Choroid plexus epithelial cell (primary cell): ENCODE results near the gene CD274.

ENCODE experiments used
- DNase-seq: peaks from one replicate; pipeline ENCODE4 v3.0.0-alpha.2; 2010; ENCODE audit warnings: low read depth
- H3K4me3 ChIP-seq: 2 replicates; pipeline ENCODE4 v1.5.1; 2011; ENCODE audit warnings: low read depth, mild to moderate bottlenecking, control low read depth, low read length, moderate library complexity
- TF ChIP-seq, protein P1 (sequence below): conservative IDR thresholded peaks from 2 replicates; pipeline ENCODE4 v1.5.1; 2011; ENCODE audit warnings: low read depth, mild to moderate bottlenecking, control low read depth, inconsistent platforms, low read length, moderate library complexity

CD274 gene

DNA sequence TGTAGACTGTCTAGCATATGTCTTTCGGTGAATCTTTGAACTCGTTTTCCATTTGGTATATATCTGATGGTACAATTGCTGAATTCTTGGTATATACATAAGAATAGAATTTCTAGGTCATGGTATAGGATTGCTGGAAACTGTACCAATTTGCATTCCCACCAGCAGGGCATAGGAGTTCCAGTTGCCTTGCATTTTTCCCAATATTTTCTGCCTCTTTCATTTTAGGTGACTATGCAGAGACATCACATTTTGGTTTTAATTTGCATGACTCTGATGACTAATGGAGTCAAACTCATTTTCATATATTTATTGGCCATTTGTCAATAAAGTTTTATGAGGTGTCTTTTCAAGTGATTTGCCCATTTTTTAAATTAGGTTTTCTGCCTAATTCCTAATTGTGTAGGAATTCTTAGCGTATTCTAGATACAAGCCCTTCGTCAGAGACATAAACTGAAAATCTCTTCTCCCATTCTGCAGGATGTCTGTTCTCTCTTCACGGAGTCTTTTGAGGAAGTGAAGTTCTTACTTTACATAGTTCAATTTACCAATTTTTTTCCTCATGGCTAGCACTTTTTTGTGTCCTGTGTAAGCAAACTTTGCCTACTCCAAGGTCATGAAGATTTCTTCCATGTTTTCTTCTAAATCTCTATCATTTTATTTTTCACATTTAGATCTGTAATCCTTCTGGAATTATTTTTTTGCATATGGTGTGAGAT is 31.1 kb downstream of the CD274 start:
- TF ChIP-seq, protein P1, sequence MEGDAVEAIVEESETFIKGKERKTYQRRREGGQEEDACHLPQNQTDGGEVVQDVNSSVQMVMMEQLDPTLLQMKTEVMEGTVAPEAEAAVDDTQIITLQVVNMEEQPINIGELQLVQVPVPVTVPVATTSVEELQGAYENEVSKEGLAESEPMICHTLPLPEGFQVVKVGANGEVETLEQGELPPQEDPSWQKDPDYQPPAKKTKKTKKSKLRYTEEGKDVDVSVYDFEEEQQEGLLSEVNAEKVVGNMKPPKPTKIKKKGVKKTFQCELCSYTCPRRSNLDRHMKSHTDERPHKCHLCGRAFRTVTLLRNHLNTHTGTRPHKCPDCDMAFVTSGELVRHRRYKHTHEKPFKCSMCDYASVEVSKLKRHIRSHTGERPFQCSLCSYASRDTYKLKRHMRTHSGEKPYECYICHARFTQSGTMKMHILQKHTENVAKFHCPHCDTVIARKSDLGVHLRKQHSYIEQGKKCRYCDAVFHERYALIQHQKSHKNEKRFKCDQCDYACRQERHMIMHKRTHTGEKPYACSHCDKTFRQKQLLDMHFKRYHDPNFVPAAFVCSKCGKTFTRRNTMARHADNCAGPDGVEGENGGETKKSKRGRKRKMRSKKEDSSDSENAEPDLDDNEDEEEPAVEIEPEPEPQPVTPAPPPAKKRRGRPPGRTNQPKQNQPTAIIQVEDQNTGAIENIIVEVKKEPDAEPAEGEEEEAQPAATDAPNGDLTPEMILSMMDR: peak; percentile 39
- no peak overlapping the region for H3K4me3 ChIP-seq
- DNase-seq: no peak

DNA sequence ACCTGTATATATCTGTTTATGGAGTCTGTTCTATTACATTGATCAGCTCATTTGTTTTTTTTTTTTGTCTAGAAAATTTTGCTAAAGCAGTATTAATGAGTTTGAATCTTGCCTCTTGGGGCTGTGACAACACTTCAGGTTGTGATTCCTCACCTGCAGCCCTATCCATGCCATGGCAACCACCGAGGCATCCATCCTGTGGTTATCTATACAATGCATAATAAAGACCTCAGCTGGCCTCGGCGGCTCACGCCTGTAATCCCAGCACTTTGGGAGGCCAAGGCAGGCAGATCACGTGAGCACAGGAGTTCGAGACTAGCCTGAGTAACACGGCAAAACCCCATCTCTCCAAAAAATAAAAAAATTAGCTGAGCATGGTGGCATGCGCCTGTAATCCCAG is 31.9 kb downstream of the CD274 start:
- DNase-seq: no peak
- TF ChIP-seq, protein P1: no peak
- H3K4me3 ChIP-seq: no peak overlapping the region

DNA sequence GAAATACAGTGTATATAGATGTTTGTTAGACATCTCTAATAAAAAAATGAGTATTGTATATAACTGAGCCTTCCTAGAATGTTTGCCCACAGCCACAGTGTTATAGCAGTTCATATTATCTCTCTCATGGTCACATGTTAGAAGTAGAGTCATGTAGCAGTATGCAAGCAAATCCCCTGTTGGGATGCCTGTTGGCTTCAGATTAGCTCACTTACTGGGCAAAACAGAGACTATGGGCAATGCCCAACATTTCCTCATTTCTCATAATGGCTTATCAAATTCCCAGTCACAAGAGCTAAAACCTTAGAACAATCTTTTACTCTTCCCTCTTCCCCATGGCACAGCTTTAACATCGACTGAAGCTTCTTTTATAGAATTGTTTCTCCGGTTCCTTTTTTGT is 33.0 kb downstream of the CD274 start:
- TF ChIP-seq, protein P1: no peak
- no peak for DNase-seq
- H3K4me3 ChIP-seq: no peak overlapping the region

DNA sequence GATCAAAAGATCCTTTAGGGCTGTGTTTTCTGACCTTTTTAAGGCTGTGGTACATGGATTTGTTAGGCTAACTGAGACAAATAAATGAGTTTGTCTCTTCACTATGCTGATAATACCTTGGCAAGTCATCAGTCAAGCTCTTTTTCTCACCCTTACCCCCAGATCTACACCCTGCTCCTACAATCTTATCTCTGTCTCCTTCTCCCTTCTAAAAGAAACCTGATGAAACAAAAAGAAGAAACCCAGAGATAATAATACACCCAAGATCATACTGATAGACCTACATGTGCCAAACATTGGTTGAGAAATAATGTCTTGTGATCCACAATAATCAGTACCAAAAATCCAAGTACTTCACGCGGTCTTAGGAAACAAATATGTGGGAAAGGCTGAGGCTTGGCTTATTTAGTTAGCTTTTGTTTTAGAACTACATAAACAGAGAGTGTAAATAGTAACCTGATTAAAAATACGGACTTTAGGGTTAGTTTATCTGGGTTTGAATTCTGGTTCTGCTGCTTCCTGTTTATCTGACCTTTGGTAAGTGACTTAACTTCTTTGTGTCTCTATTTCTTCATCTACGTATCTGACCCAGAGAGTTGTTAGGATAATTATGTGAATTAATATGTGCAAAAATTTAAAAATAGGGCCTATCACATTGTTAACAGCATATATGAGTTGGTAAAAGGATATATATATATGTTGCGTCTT is 35.2 kb downstream of the CD274 start:
- no peak overlapping the region for H3K4me3 ChIP-seq
- TF ChIP-seq, protein P1: no peak
- DNase-seq: peak; percentile 21

DNA sequence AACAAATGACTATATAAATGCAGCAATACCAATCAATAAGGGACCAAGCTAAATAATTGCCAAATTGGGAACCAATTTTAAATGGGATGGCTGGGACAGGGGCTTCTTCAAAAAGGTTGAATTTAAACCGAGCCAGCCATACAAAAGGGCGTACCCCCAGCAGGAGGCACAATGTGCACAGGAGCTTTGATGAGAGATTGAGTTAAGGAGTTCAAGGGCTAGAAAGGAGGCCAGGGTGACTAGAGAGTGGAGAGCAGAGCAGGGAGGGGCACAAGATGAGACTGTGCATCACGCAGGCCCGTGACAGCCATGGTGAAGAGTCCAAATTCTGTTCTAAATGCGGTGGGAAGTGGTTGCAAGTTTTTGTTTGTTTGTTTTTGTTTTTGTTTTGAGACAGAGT is 36.6 kb downstream of the CD274 start:
- no peak overlapping the region for H3K4me3 ChIP-seq
- DNase-seq: no peak
- TF ChIP-seq, protein P1: no peak

DNA sequence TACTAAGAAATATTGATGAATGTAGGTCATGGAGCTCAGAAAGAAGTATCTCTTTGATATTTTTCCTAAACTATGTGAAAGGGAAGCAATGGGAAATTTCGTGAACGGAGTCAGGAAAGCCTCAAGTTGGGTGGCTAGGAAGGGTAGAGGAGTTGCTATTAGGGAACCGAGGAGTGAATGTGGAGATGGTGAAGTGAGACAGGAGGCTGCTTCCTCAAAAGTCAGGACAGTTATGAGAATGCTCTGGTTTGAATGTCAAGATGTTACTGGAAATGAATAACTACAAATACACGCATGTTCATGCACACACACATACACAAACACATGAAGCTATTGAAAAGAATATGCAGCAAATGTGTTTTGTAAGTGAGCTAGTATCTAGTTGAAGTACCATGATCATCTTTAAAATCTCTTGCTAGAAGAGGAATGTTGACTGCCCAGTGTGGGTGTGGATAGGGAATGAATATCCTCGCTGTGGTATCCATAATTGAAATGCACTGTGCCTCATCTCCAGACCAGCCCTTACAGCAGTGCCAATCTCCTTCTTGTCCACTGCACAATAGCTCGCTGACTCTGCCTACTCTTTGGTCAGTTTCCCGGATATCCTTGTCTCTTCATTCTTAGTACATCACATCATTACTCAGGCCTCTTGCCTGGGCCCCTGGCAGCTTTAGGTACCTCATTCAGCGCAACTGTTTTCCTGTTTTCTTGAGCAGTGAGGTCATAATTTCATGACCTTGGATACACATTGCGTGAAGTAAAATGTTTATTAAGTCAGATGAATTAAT is 38.1 kb downstream of the CD274 start:
- TF ChIP-seq, protein P1: no peak
- no peak for DNase-seq
- no peak overlapping the region for H3K4me3 ChIP-seq
